HG03439 (cell line): Measurements from ENCODE around the gene CSRNP3.

ENCODE experiments used
- ATAC-seq: cut with Tn5 transposase; IDR thresholded peaks from one replicate; pipeline ENCODE4 v1.9.1; 2021; ENCODE audit warnings: mild to moderate bottlenecking, moderate library complexity; ENCODE audit not compliant: unreplicated experiment

Gene CSRNP3

GRCh38 chr2:165675551-165675968 is 206.1 kb downstream of the CSRNP3 start:
- ATAC-seq = no peak

- ATAC-seq = no peak
These were observed 209.4 kb downstream of the CSRNP3 start for GRCh38 chr2:165678882-165679281.

GRCh38 chr2:165679621-165680020 is 210.1 kb downstream of the CSRNP3 start:
- ATAC-seq = no peak

- no peak for ATAC-seq
These were observed 212.3 kb downstream of the CSRNP3 start for GRCh38 chr2:165681841-165682240.

GRCh38 chr2:165682546-165682945 is 213.0 kb downstream of the CSRNP3 start:
- no peak for ATAC-seq

GRCh38 chr2:165686800-165687199 is 217.3 kb downstream of the CSRNP3 start:
- no peak for ATAC-seq

- ATAC-seq = no peak
These were observed 218.0 kb downstream of the CSRNP3 start for GRCh38 chr2:165687426-165688002.

GRCh38 chr2:165691615-165692014 is 222.1 kb downstream of the CSRNP3 start:
- ATAC-seq = no peak

GRCh38 chr2:165692906-165693305 is 223.4 kb downstream of the CSRNP3 start:
- ATAC-seq = no peak

GRCh38 chr2:165693838-165694237 is 224.3 kb downstream of the CSRNP3 start:
- ATAC-seq = no peak

- ATAC-seq = no peak
These were observed 228.4 kb downstream of the CSRNP3 start for GRCh38 chr2:165697748-165698443.

GRCh38 chr2:165698444-165698884 is 229.0 kb downstream of the CSRNP3 start:
- ATAC-seq = peak; percentile 76

GRCh38 chr2:165699946-165700345 is 230.4 kb downstream of the CSRNP3 start:
- no peak for ATAC-seq

GRCh38 chr2:165700531-165700930 is 231.0 kb downstream of the CSRNP3 start:
- no peak for ATAC-seq

- no peak for ATAC-seq
These were observed 231.6 kb downstream of the CSRNP3 start for GRCh38 chr2:165701147-165701546.

GRCh38 chr2:165706960-165707487 is 237.5 kb downstream of the CSRNP3 start:
- no peak for ATAC-seq

GRCh38 chr2:165716091-165716490 is 246.6 kb downstream of the CSRNP3 start:
- no peak for ATAC-seq

- no peak for ATAC-seq
These were observed 249.2 kb downstream of the CSRNP3 start for GRCh38 chr2:165718610-165719210.

GRCh38 chr2:165720511-165720910 is 251.0 kb downstream of the CSRNP3 start:
- ATAC-seq = no peak

GRCh38 chr2:165725421-165725820 is 255.9 kb downstream of the CSRNP3 start:
- no peak for ATAC-seq
